HL-60 (cell line): ENCODE measurements around the gene EML6.
"Not testable (repeated sequence)": the region's sequence is repeated elsewhere in the genome, so short reads cannot be mapped to it uniquely, and the experiment has no call there.

Experiments
- TF ChIP-seq, protein P1 (sequence below): IDR thresholded peaks from one replicate; pipeline ENCODE4 v1.5.1; 2011; ENCODE audit warnings: low read length, control low read depth, inconsistent platforms; ENCODE audit not compliant: insufficient read depth
- TF ChIP-seq, protein P2 (sequence below): IDR thresholded peaks from 2 replicates; pipeline ENCODE4 v1.6.1; 2012; ENCODE audit warnings: low read depth; ENCODE audit not compliant: insufficient replicate concordance

DNA sequence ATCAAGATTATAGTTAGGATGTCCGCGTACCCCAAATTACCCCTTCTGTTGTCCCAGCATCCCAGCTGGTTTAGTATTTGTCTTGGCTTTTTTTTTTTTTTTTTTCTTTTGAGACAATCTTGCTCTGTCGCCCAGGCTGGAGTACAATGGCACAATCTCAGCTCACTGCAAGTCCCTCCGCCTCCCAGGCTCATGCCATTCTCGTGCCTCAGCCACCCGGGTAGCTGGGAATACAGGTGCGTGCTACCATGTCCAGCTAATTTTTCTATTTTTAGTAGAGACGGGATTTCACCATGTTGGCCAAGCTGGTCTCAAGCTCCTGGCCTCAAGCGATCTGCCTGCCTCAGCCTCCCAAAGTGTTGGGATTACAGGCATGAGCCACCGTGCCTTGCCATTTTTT, 118.0 kb downstream of the EML6 start:
- TF ChIP-seq, protein P1, sequence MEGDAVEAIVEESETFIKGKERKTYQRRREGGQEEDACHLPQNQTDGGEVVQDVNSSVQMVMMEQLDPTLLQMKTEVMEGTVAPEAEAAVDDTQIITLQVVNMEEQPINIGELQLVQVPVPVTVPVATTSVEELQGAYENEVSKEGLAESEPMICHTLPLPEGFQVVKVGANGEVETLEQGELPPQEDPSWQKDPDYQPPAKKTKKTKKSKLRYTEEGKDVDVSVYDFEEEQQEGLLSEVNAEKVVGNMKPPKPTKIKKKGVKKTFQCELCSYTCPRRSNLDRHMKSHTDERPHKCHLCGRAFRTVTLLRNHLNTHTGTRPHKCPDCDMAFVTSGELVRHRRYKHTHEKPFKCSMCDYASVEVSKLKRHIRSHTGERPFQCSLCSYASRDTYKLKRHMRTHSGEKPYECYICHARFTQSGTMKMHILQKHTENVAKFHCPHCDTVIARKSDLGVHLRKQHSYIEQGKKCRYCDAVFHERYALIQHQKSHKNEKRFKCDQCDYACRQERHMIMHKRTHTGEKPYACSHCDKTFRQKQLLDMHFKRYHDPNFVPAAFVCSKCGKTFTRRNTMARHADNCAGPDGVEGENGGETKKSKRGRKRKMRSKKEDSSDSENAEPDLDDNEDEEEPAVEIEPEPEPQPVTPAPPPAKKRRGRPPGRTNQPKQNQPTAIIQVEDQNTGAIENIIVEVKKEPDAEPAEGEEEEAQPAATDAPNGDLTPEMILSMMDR, result not testable (repeated sequence)
- TF ChIP-seq, protein P2, sequence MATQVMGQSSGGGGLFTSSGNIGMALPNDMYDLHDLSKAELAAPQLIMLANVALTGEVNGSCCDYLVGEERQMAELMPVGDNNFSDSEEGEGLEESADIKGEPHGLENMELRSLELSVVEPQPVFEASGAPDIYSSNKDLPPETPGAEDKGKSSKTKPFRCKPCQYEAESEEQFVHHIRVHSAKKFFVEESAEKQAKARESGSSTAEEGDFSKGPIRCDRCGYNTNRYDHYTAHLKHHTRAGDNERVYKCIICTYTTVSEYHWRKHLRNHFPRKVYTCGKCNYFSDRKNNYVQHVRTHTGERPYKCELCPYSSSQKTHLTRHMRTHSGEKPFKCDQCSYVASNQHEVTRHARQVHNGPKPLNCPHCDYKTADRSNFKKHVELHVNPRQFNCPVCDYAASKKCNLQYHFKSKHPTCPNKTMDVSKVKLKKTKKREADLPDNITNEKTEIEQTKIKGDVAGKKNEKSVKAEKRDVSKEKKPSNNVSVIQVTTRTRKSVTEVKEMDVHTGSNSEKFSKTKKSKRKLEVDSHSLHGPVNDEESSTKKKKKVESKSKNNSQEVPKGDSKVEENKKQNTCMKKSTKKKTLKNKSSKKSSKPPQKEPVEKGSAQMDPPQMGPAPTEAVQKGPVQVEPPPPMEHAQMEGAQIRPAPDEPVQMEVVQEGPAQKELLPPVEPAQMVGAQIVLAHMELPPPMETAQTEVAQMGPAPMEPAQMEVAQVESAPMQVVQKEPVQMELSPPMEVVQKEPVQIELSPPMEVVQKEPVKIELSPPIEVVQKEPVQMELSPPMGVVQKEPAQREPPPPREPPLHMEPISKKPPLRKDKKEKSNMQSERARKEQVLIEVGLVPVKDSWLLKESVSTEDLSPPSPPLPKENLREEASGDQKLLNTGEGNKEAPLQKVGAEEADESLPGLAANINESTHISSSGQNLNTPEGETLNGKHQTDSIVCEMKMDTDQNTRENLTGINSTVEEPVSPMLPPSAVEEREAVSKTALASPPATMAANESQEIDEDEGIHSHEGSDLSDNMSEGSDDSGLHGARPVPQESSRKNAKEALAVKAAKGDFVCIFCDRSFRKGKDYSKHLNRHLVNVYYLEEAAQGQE, result not testable (repeated sequence)
